Naive thymus-derived CD4-positive, alpha-beta T cell (primary cell): Measurements from ENCODE around the gene TBXAS1. TPM values are rescaled to one million over a fixed set of nuclear protein-coding genes. Genes with fewer than 3 reads are reported as not detected.
"Not testable (repeated sequence)": the region's sequence is repeated elsewhere in the genome, so short reads cannot be mapped to it uniquely, and the experiment has no call there.

Source experiments
- ATAC-seq: fragments of 150-1000 bp; cut with Tn5 transposase; 2 replicates; pipeline ENCODE4 v1.10.0; 2021; ENCODE audit warnings: mild to moderate bottlenecking, moderate library complexity
- CTCF ChIA-PET: fragments of 350-600 bp; sonication (Branson Sonifier 250); formaldehyde crosslinking; loops from one replicate; lab custom pipeline; 2021; ENCODE audit warnings: antibody characterized with exemption; lab: Charles Lee
- POLR2A ChIA-PET: fragments of 350-600 bp; sonication (Branson Sonifier 250); formaldehyde crosslinking; loops from one replicate; lab custom pipeline; 2021; ENCODE audit warnings: antibody characterized with exemption, inconsistent platforms; lab: Charles Lee
- DNase-seq, 9 donors: peaks; one replicate each; pipeline versions ENCODE4 v3.0.0 to v3.0.0-alpha.2; 2020 to 2022; ENCODE audit warnings: mixed read lengths in 1 of 9
- H3K27ac ChIP-seq: one replicate; pipeline ENCODE4 v1.7.0; 2013; ENCODE audit warnings: mild to moderate bottlenecking, low read depth, low read length, moderate library complexity
- H3K27me3 ChIP-seq, 2 donors: one replicate each; pipeline ENCODE4 v1.7.0; 2013; ENCODE audit warnings: low read length in 2 of 2, mild to moderate bottlenecking in 2 of 2, moderate library complexity in 2 of 2; ENCODE audit not compliant: control insufficient read depth in 2 of 2, insufficient read depth in 2 of 2
- H3K36me3 ChIP-seq, 3 experiments: 1 replicate in 2 of 3; 2 replicates in 1 of 3; pipeline ENCODE4 v1.7.0; 2013; ENCODE audit warnings: low read length in 3 of 3, mild to moderate bottlenecking in 3 of 3, moderate library complexity in 1 of 3; ENCODE audit not compliant: insufficient read depth in 3 of 3, control insufficient read depth in 2 of 3
- H3K4me1 ChIP-seq, 2 donors: one replicate each; pipeline ENCODE4 v1.7.0; 2013; ENCODE audit warnings: low read length in 2 of 2, mild to moderate bottlenecking in 2 of 2, moderate library complexity in 1 of 2; ENCODE audit not compliant: control insufficient read depth in 2 of 2, insufficient read depth in 2 of 2
- H3K4me3 ChIP-seq: 2 replicates; pipeline ENCODE4 v1.7.0; 2013; ENCODE audit warnings: mild to moderate bottlenecking, low read length
- H3K9me3 ChIP-seq, 3 experiments: 1 replicate in 2 of 3; 2 replicates in 1 of 3; pipeline ENCODE4 v1.7.0; 2013; ENCODE audit warnings: low read length in 3 of 3; ENCODE audit not compliant: control insufficient read depth in 2 of 3
- H3K27ac Mint-ChIP-seq, 9 donors: one replicate each; pipeline ENCODE4 v1.8.0; 2020 to 2022; ENCODE audit warnings: mixed read lengths in 9 of 9, mild to moderate bottlenecking in 8 of 9, moderate library complexity in 5 of 9, inconsistent platforms in 2 of 9
- H3K27me3 Mint-ChIP-seq, 5 donors: one replicate each; pipeline ENCODE4 v1.8.0; 2021 to 2022; ENCODE audit warnings: mixed read lengths in 5 of 5, mild to moderate bottlenecking in 1 of 5
- H3K36me3 Mint-ChIP-seq, 5 donors: one replicate each; pipeline ENCODE4 v1.8.0; 2020 to 2022; ENCODE audit warnings: mixed read lengths in 5 of 5, mild to moderate bottlenecking in 3 of 5, inconsistent platforms in 1 of 5
- H3K4me1 Mint-ChIP-seq, 7 donors: one replicate each; pipeline ENCODE4 v1.8.0; 2020 to 2022; ENCODE audit warnings: mixed read lengths in 7 of 7, mild to moderate bottlenecking in 3 of 7, inconsistent platforms in 1 of 7
- H3K4me3 Mint-ChIP-seq, 10 donors: one replicate each; pipeline ENCODE4 v1.8.0; 2020 to 2022; ENCODE audit warnings: mild to moderate bottlenecking in 10 of 10, mixed read lengths in 10 of 10, moderate library complexity in 6 of 10, inconsistent platforms in 2 of 10
- H3K9me3 Mint-ChIP-seq, 11 donors: one replicate each; pipeline ENCODE4 v1.8.0; 2020 to 2022; ENCODE audit warnings: mixed read lengths in 11 of 11, mild to moderate bottlenecking in 4 of 11, inconsistent platforms in 1 of 11, moderate library complexity in 1 of 11
- intact Hi-C, 2 donors: fragments of 100-400 bp; cut with micrococcal nuclease; formaldehyde crosslinking; loops; one replicate each; pipeline ENCODE4 v1.15.1; 2023
- polyA plus RNA-seq, 2 donors: library from polyadenylated mRNA; unstranded; fragments of 300-500 nt; fragmentation: Illumina TruSeq; gene quantifications; one replicate each; pipeline ENCODE4 v1.2.3, GENCODE V29; 2021
- total RNA-seq, 6 experiments: library from RNA in 5 of 6; stranded (reverse) in 5 of 6; gene quantifications; 1 replicate in 5 of 6; 2 replicates in 1 of 6; pipeline ENCODE4 v1.2.3 and lab custom pipeline; 2021 to 2026

The TBXAS1 gene
- total and polyA plus RNA-seq, 7 experiments from 2014 or later = 1.9 to 70.9 (median 3.2) TPM

GRCh38 chr7:139899328-139899955 lies 70.4 kb downstream of the TBXAS1 start:
- Mint-ChIP-seq H3K27ac (no peak overlapping the region), H3K4me1 (peaks cover 0 to 1% (median 0%) of the 10 kb centered on the region in 7 donors), H3K36me3 (peaks cover 0 to 2% (median 0%) of the 10 kb centered on the region in 5 donors), H3K4me3 (no peak overlapping the region), H3K9me3 (peaks cover 0 to 25% (median 13%) of the 10 kb centered on the region in 11 donors), H3K27me3 (peaks cover 0 to 13% (median 0%) of the 10 kb centered on the region in 5 donors)
- POLR2A ChIA-PET = interaction anchor here (0.5 kb wide), 1 partner anchor 918 kb away, joined by 3 read pairs; no protein-coding TSS in a partner anchor
- Histone ChIP-seq H3K27ac (no peak overlapping the region), H3K4me3 (no peak overlapping the region), H3K27me3 (no peaks in the 10 kb centered on the region), H3K9me3 (no peaks in the 10 kb centered on the region), H3K36me3 (no peaks in the 10 kb centered on the region), H3K4me1 (no peaks in the 10 kb centered on the region)
- CTCF ChIA-PET = no interaction called here
- intact Hi-C loops = no loop called here
- ATAC-seq (no peak), DNase-seq (no peak)

- H3K27me3 Mint-ChIP-seq = peaks cover 0 to 19% (median 0%) of the 10 kb centered on the region in 5 donors
- H3K4me1 ChIP-seq = no peaks in the 10 kb centered on the region
- peaks cover 0 to 32% (median 16%) of the 10 kb centered on the region in 11 donors for H3K9me3 Mint-ChIP-seq
- H3K36me3 ChIP-seq = no peaks in the 10 kb centered on the region
- intact Hi-C loops = no loop called here
- H3K9me3 ChIP-seq = no peaks in the 10 kb centered on the region
- ChIA-PET CTCF (no interaction called here), POLR2A (no interaction called here)
- H3K27ac Mint-ChIP-seq = no peak overlapping the region
- H3K4me3 Mint-ChIP-seq = no peak overlapping the region
- no peak overlapping the region for H3K27ac ChIP-seq
- ATAC-seq (no peak), DNase-seq (no peak)
- no peaks in the 10 kb centered on the region for H3K36me3 Mint-ChIP-seq
- H3K4me1 Mint-ChIP-seq = peaks cover 0 to 6% (median 0%) of the 10 kb centered on the region in 7 donors
- H3K4me3 ChIP-seq = no peak overlapping the region
- H3K27me3 ChIP-seq = no peaks in the 10 kb centered on the region
Observed at GRCh38 chr7:139900326-139900725, 71.3 kb downstream of the TBXAS1 start.

- peaks cover 0 to 24% (median 0%) of the 10 kb centered on the region in 5 donors for H3K27me3 Mint-ChIP-seq
- DNase-seq (no peak), ATAC-seq (no peak)
- H3K36me3 Mint-ChIP-seq = peaks cover 0 to 2% (median 0%) of the 10 kb centered on the region in 5 donors
- peaks cover 0 to 6% (median 0%) of the 10 kb centered on the region in 7 donors for H3K4me1 Mint-ChIP-seq
- intact Hi-C loops = no loop called here
- POLR2A ChIA-PET = no interaction called here
- Histone ChIP-seq H3K36me3 (no peaks in the 10 kb centered on the region), H3K9me3 (no peaks in the 10 kb centered on the region), H3K27ac (no peak overlapping the region), H3K4me1 (no peaks in the 10 kb centered on the region), H3K27me3 (no peaks in the 10 kb centered on the region), H3K4me3 (no peak overlapping the region)
- CTCF ChIA-PET = no interaction called here
- H3K27ac Mint-ChIP-seq = no peak overlapping the region
- H3K9me3 Mint-ChIP-seq = peaks cover 0 to 34% (median 16%) of the 10 kb centered on the region in 11 donors
- no peak overlapping the region for H3K4me3 Mint-ChIP-seq
Observed at GRCh38 chr7:139901056-139901795, 72.2 kb downstream of the TBXAS1 start.

- H3K27me3 ChIP-seq = no peaks in the 10 kb centered on the region
- H3K4me1 Mint-ChIP-seq = peaks cover 0 to 6% (median 0%) of the 10 kb centered on the region in 7 donors
- DNase-seq (no peak), ATAC-seq (no peak)
- no peak overlapping the region for H3K27ac ChIP-seq
- no peaks in the 10 kb centered on the region for H3K9me3 ChIP-seq
- H3K9me3 Mint-ChIP-seq = peaks cover 0 to 41% (median 19%) of the 10 kb centered on the region in 11 donors
- no peaks in the 10 kb centered on the region for H3K36me3 ChIP-seq
- no peaks in the 10 kb centered on the region for H3K4me1 ChIP-seq
- ChIA-PET CTCF (no interaction called here), POLR2A (no interaction called here)
- peaks cover 0 to 31% (median 0%) of the 10 kb centered on the region in 5 donors for H3K27me3 Mint-ChIP-seq
- peaks cover 0 to 4% (median 0%) of the 10 kb centered on the region in 5 donors for H3K36me3 Mint-ChIP-seq
- H3K4me3 ChIP-seq = no peak overlapping the region
- H3K4me3 Mint-ChIP-seq = no peak overlapping the region
- intact Hi-C loops = no loop called here
- H3K27ac Mint-ChIP-seq = no peak overlapping the region
Observed at GRCh38 chr7:139901901-139902300, 72.8 kb downstream of the TBXAS1 start.

- peaks cover 0 to 34% (median 0%) of the 10 kb centered on the region in 5 donors for H3K27me3 Mint-ChIP-seq
- H3K9me3 Mint-ChIP-seq = peaks cover 0 to 43% (median 19%) of the 10 kb centered on the region in 11 donors
- H3K27me3 ChIP-seq = no peaks in the 10 kb centered on the region
- no peaks in the 10 kb centered on the region for H3K4me1 ChIP-seq
- no peak overlapping the region for H3K27ac ChIP-seq
- no peak overlapping the region for H3K4me3 Mint-ChIP-seq
- peak overlapping the region in 1 of 9 donors; percentile 21 for H3K27ac Mint-ChIP-seq
- H3K36me3 ChIP-seq = no peaks in the 10 kb centered on the region
- no peaks in the 10 kb centered on the region for H3K9me3 ChIP-seq
- no peak overlapping the region for H3K4me3 ChIP-seq
- POLR2A ChIA-PET = no interaction called here
- ATAC-seq = no peak
- CTCF ChIA-PET = no interaction called here
- peaks cover 0 to 4% (median 0%) of the 10 kb centered on the region in 5 donors for H3K36me3 Mint-ChIP-seq
- DNase-seq = no peak
- intact Hi-C loops = no loop called here
- peaks cover 0 to 6% (median 0%) of the 10 kb centered on the region in 7 donors for H3K4me1 Mint-ChIP-seq
Observed at GRCh38 chr7:139902436-139903102, 73.5 kb downstream of the TBXAS1 start.

- H3K9me3 ChIP-seq, ATAC-seq, POLR2A ChIA-PET, H3K36me3 ChIP-seq, DNase-seq, H3K27ac ChIP-seq, H3K36me3 Mint-ChIP-seq, H3K27me3 ChIP-seq, H3K27ac Mint-ChIP-seq, H3K4me1 Mint-ChIP-seq, H3K4me1 ChIP-seq, H3K4me3 Mint-ChIP-seq, CTCF ChIA-PET, intact Hi-C loops, H3K4me3 ChIP-seq: not testable (repeated sequence)
- Mint-ChIP-seq H3K9me3 (peaks cover 0 to 43% (median 22%) of the 10 kb centered on the region in 11 donors), H3K27me3 (peaks cover 0 to 37% (median 0%) of the 10 kb centered on the region in 5 donors)
Observed at GRCh38 chr7:139903103-139903477, 74.0 kb downstream of the TBXAS1 start.
